ENCODE results near the gene AFG1L.
"Not testable (repeated sequence)": the region's sequence is repeated elsewhere in the genome, so short reads cannot be mapped to it uniquely, and the experiment has no call there.

AFG1L gene

GRCh38 chr6:108507316-108507715 lies 212.5 kb downstream of the AFG1L start:
- no peak overlapping the region for H3K4me3 Mint-ChIP-seq
- no peaks in the 10 kb centered on the region for H3K27me3 Mint-ChIP-seq
- H3K36me3 Mint-ChIP-seq, result peaks cover 19% of the 10 kb centered on the region
- H3K27ac Mint-ChIP-seq, result no peak overlapping the region
- no peaks in the 10 kb centered on the region for H3K4me1 Mint-ChIP-seq (ENCODE audit: low read depth)
- peaks cover 5% of the 10 kb centered on the region for H3K9me3 Mint-ChIP-seq (ENCODE audit: low read depth)

GRCh38 chr6:108510461-108511319 lies 215.8 kb downstream of the AFG1L start:
- no peaks in the 10 kb centered on the region for H3K27me3 Mint-ChIP-seq
- no peaks in the 10 kb centered on the region for H3K9me3 Mint-ChIP-seq (ENCODE audit: low read depth)
- peaks cover 16% of the 10 kb centered on the region for H3K36me3 Mint-ChIP-seq
- H3K27ac Mint-ChIP-seq, result no peak overlapping the region
- H3K4me1 Mint-ChIP-seq (ENCODE audit: low read depth), result no peaks in the 10 kb centered on the region
- no peak overlapping the region for H3K4me3 Mint-ChIP-seq

GRCh38 chr6:108518714-108519576 lies 224.1 kb downstream of the AFG1L start:
- H3K4me1 Mint-ChIP-seq (ENCODE audit: low read depth), result no peaks in the 10 kb centered on the region
- H3K36me3 Mint-ChIP-seq, result peaks cover 4% of the 10 kb centered on the region
- H3K4me3 Mint-ChIP-seq, result no peak overlapping the region
- no peaks in the 10 kb centered on the region for H3K27me3 Mint-ChIP-seq
- no peak overlapping the region for H3K27ac Mint-ChIP-seq
- no peaks in the 10 kb centered on the region for H3K9me3 Mint-ChIP-seq (ENCODE audit: low read depth)

- Mint-ChIP-seq H3K27me3 (no peaks in the 10 kb centered on the region), H3K27ac (no peak overlapping the region), H3K4me1 (ENCODE audit: low read depth) (no peaks in the 10 kb centered on the region), H3K9me3 (ENCODE audit: low read depth) (no peaks in the 10 kb centered on the region), H3K36me3 (peaks cover 4% of the 10 kb centered on the region), H3K4me3 (no peak overlapping the region)
These were observed 226.8 kb downstream of the AFG1L start for GRCh38 chr6:108521616-108522107.

- no peaks in the 10 kb centered on the region for H3K9me3 Mint-ChIP-seq (ENCODE audit: low read depth)
- H3K36me3 Mint-ChIP-seq, result peaks cover 4% of the 10 kb centered on the region
These were observed 228.8 kb downstream of the AFG1L start for GRCh38 chr6:108523697-108524096.

GRCh38 chr6:108524528-108525248 lies 229.8 kb downstream of the AFG1L start:
- Mint-ChIP-seq H3K9me3 (ENCODE audit: low read depth) (no peaks in the 10 kb centered on the region), H3K27ac (no peak overlapping the region), H3K36me3 (peaks cover 4% of the 10 kb centered on the region), H3K4me1 (ENCODE audit: low read depth) (no peaks in the 10 kb centered on the region), H3K4me3 (no peak overlapping the region), H3K27me3 (no peaks in the 10 kb centered on the region)

More at GRCh38 chr6:108523697-108524096, 228.8 kb downstream of the AFG1L start:
- H3K27ac Mint-ChIP-seq, result no peak overlapping the region
- no peaks in the 10 kb centered on the region for H3K4me1 Mint-ChIP-seq (ENCODE audit: low read depth)
- no peak overlapping the region for H3K4me3 Mint-ChIP-seq
- H3K27me3 Mint-ChIP-seq, result no peaks in the 10 kb centered on the region

GRCh38 chr6:108526739-108527174 lies 231.9 kb downstream of the AFG1L start:
- Mint-ChIP-seq H3K4me3 (no peak overlapping the region), H3K27ac (no peak overlapping the region), H3K4me1 (ENCODE audit: low read depth) (no peaks in the 10 kb centered on the region), H3K9me3 (ENCODE audit: low read depth) (no peaks in the 10 kb centered on the region), H3K27me3 (no peaks in the 10 kb centered on the region), H3K36me3 (no peaks in the 10 kb centered on the region)

GRCh38 chr6:108528878-108529277 lies 234.0 kb downstream of the AFG1L start:
- Mint-ChIP-seq H3K36me3 (no peaks in the 10 kb centered on the region), H3K4me1 (ENCODE audit: low read depth) (no peaks in the 10 kb centered on the region), H3K9me3 (ENCODE audit: low read depth) (no peaks in the 10 kb centered on the region), H3K27me3 (no peaks in the 10 kb centered on the region), H3K27ac (no peak overlapping the region), H3K4me3 (no peak overlapping the region)

GRCh38 chr6:108531332-108531731 lies 236.5 kb downstream of the AFG1L start:
- H3K27ac Mint-ChIP-seq, result no peak overlapping the region
- no peak overlapping the region for H3K4me3 Mint-ChIP-seq
- H3K27me3 Mint-ChIP-seq, result no peaks in the 10 kb centered on the region
- no peaks in the 10 kb centered on the region for H3K4me1 Mint-ChIP-seq (ENCODE audit: low read depth)
- H3K9me3 Mint-ChIP-seq (ENCODE audit: low read depth), result no peaks in the 10 kb centered on the region
- no peaks in the 10 kb centered on the region for H3K36me3 Mint-ChIP-seq

GRCh38 chr6:108535114-108535742 lies 240.4 kb downstream of the AFG1L start:
- H3K27ac Mint-ChIP-seq, result no peak overlapping the region
- H3K36me3 Mint-ChIP-seq, result no peaks in the 10 kb centered on the region
- no peak overlapping the region for H3K4me3 Mint-ChIP-seq
- no peaks in the 10 kb centered on the region for H3K4me1 Mint-ChIP-seq (ENCODE audit: low read depth)
- no peaks in the 10 kb centered on the region for H3K9me3 Mint-ChIP-seq (ENCODE audit: low read depth)
- H3K27me3 Mint-ChIP-seq, result peaks cover 7% of the 10 kb centered on the region

- H3K36me3 Mint-ChIP-seq; H3K27ac Mint-ChIP-seq; H3K4me3 Mint-ChIP-seq; H3K27me3 Mint-ChIP-seq; H3K4me1 Mint-ChIP-seq (ENCODE audit: low read depth); H3K9me3 Mint-ChIP-seq (ENCODE audit: low read depth): not testable (repeated sequence)
These were observed 241.2 kb downstream of the AFG1L start for GRCh38 chr6:108535920-108536535.

GRCh38 chr6:108541843-108542759 lies 247.2 kb downstream of the AFG1L start:
- H3K27me3 Mint-ChIP-seq, result peaks cover 11% of the 10 kb centered on the region
- no peak overlapping the region for H3K27ac Mint-ChIP-seq
- H3K9me3 Mint-ChIP-seq (ENCODE audit: low read depth), result no peaks in the 10 kb centered on the region
- H3K36me3 Mint-ChIP-seq, result no peaks in the 10 kb centered on the region
- no peak overlapping the region for H3K4me3 Mint-ChIP-seq
- peaks cover 13% of the 10 kb centered on the region for H3K4me1 Mint-ChIP-seq (ENCODE audit: low read depth)

- peaks cover 5% of the 10 kb centered on the region for H3K27me3 Mint-ChIP-seq
- H3K36me3 Mint-ChIP-seq, result no peaks in the 10 kb centered on the region
- peaks cover 13% of the 10 kb centered on the region for H3K4me1 Mint-ChIP-seq (ENCODE audit: low read depth)
- no peak overlapping the region for H3K27ac Mint-ChIP-seq
- no peaks in the 10 kb centered on the region for H3K9me3 Mint-ChIP-seq (ENCODE audit: low read depth)
- H3K4me3 Mint-ChIP-seq, result no peak overlapping the region
These were observed 248.5 kb downstream of the AFG1L start for GRCh38 chr6:108543175-108543940.

All from activated naive CD8-positive, alpha-beta T cell (primary cell).